Astrocyte (in vitro differentiated cells and primary cell): ENCODE measurements around the gene GRIK3.

ENCODE experiments used
- EZH2 ChIP-seq: IDR thresholded peaks from 2 replicates; pipeline ENCODE4 v1.6.1; 2012; ENCODE audit warnings: mild to moderate bottlenecking, low read length, inconsistent platforms; ENCODE audit not compliant: insufficient read depth
- TF ChIP-seq, protein P1 (sequence below): IDR thresholded peaks from 2 replicates; pipeline ENCODE4 v1.5.1; 2011; ENCODE audit warnings: low read depth, mild to moderate bottlenecking, inconsistent platforms, low read length, moderate library complexity; ENCODE audit not compliant: insufficient read depth

- TF ChIP-seq, protein P1, sequence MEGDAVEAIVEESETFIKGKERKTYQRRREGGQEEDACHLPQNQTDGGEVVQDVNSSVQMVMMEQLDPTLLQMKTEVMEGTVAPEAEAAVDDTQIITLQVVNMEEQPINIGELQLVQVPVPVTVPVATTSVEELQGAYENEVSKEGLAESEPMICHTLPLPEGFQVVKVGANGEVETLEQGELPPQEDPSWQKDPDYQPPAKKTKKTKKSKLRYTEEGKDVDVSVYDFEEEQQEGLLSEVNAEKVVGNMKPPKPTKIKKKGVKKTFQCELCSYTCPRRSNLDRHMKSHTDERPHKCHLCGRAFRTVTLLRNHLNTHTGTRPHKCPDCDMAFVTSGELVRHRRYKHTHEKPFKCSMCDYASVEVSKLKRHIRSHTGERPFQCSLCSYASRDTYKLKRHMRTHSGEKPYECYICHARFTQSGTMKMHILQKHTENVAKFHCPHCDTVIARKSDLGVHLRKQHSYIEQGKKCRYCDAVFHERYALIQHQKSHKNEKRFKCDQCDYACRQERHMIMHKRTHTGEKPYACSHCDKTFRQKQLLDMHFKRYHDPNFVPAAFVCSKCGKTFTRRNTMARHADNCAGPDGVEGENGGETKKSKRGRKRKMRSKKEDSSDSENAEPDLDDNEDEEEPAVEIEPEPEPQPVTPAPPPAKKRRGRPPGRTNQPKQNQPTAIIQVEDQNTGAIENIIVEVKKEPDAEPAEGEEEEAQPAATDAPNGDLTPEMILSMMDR, result no peak
- no peak for TF ChIP-seq EZH2
Measured at GRCh38 chr1:36836916-36837315, 197.4 kb downstream of the GRIK3 start.
